Esophagus muscularis mucosa (tissue), 4 donors: ENCODE measurements around the gene GRIFIN. TPM values are rescaled to one million over a fixed set of nuclear protein-coding genes. Genes with fewer than 3 reads are reported as not detected.

Experiments used
- DNase-seq: peaks from one replicate; pipeline ENCODE4 v3.0.0-alpha.2; 2017; ENCODE audit errors: extremely low spot score
- H3K27ac ChIP-seq, 4 donors: fragments of 200-600 bp; sonication (generic); replicated peaks in 1 of 4; 1 replicate in 3 of 4; 2 replicates in 1 of 4; pipeline ENCODE4 v1.5.1; 2016 to 2019; ENCODE audit warnings: mild to moderate bottlenecking in 1 of 4
- H3K27me3 ChIP-seq, 4 donors: fragments of 200-600 bp; sonication (generic); one replicate each; pipeline versions ENCODE4 v1.5.1 to v1.6.0; 2016 to 2019
- H3K36me3 ChIP-seq, 4 donors: fragments of 200-600 bp; sonication (generic); one replicate each; pipeline ENCODE4 v1.5.1; 2016 to 2019
- H3K4me1 ChIP-seq, 4 donors: fragments of 200-600 bp; sonication (generic); one replicate each; pipeline ENCODE4 v1.5.1; 2016 to 2019
- H3K4me3 ChIP-seq, 4 donors: fragments of 200-600 bp; sonication (generic); 1 replicate in 2 of 4; 2 replicates in 2 of 4; pipeline ENCODE4 v1.5.1; 2016 to 2019; ENCODE audit warnings: mild to moderate bottlenecking in 4 of 4, moderate library complexity in 1 of 4
- H3K9me3 ChIP-seq, 4 donors: fragments of 200-600 bp; sonication (generic); 1 replicate in 3 of 4; 2 replicates in 1 of 4; pipeline ENCODE4 v1.5.1; 2016 to 2019
- CTCF ChIP-seq, 3 experiments: fragments of 200-600 bp in 2 of 3; fragments of 450-650 bp in 1 of 3; sonication (generic) in 2 of 3; IDR thresholded peaks; one replicate each; pipeline ENCODE4 v1.5.1; 2017 to 2019; ENCODE audit warnings: antibody characterized with exemption in 3 of 3, mild to moderate bottlenecking in 2 of 3, moderate library complexity in 1 of 3
- EP300 ChIP-seq: sonication (generic); formaldehyde crosslinking; IDR thresholded peaks from one replicate; pipeline ENCODE4 v1.6.1; 2017; ENCODE audit warnings: antibody characterized with exemption
- POLR2A ChIP-seq: fragments of 450-650 bp; IDR thresholded peaks from one replicate; pipeline ENCODE4 v1.6.1; 2017; ENCODE audit warnings: antibody characterized with exemption, moderate library complexity, mild to moderate bottlenecking, low read depth
- POLR2AphosphoS5 ChIP-seq, 2 donors: sonication (generic); formaldehyde crosslinking; IDR thresholded peaks; one replicate each; pipeline ENCODE4 v1.6.1; 2017; ENCODE audit warnings: antibody characterized with exemption in 2 of 2
- WGBS: methylation state at CpG from one replicate; pipeline ENCODE4 v1.1.5; 2018; 5-methylcytosine and 5-hydroxymethylcytosine counted together
- intact Hi-C: fragments of 100-400 bp; cut with DNase I; formaldehyde crosslinking; loops from one replicate; pipeline ENCODE4 v1.15.1; 2023
- total RNA-seq, 4 donors: library from RNA; depleted of rRNA; stranded (reverse); fragments of >200 nt; gene quantifications; one replicate each; pipeline versions ENCODE4 v1.1.0 to v1.2.1, GENCODE V29; 2016

Gene GRIFIN
- total RNA-seq, 4 donors from 2014 or later: not detected

- no CpG with 5 or more reads among the region's 11 CpGs for WGBS
- Histone ChIP-seq H3K9me3 (peaks cover 0 to 10% (median 7%) of the 10 kb centered on the region in 4 donors), H3K36me3 (no peaks in the 10 kb centered on the region), H3K27ac (no peak overlapping the region), H3K27me3 (peaks cover 0 to 87% (median 18%) of the 10 kb centered on the region in 4 donors), H3K4me3 (peak overlapping the region in 1 of 4 donors; percentile 15), H3K4me1 (peaks cover 22 to 32% (median 26%) of the 10 kb centered on the region in 4 donors)
- TF ChIP-seq POLR2A: no peak
- no peak for TF ChIP-seq EP300
- no peak for TF ChIP-seq POLR2AphosphoS5 (IDR thresholded peaks at IDR 0.05)
- no peak for TF ChIP-seq CTCF (IDR thresholded peaks at IDR 0.05)
- intact Hi-C loops: no loop called here
- no peak for DNase-seq
These were observed 2.2 kb upstream of the GRIFIN start for GRCh38 chr7:2478399-2478785.

GRCh38 chr7:2477447-2478398, 1.5 kb upstream of the GRIFIN start:
- H3K27ac ChIP-seq: no peak overlapping the region
- 80% methylated on average over 1 of the region's 34 CpGs for WGBS
- H3K4me3 ChIP-seq: peak overlapping the region in 1 of 4 donors; percentile 6
- no peak for DNase-seq
- H3K4me1 ChIP-seq: peaks cover 22 to 32% (median 26%) of the 10 kb centered on the region in 4 donors
- H3K27me3 ChIP-seq: peaks cover 0 to 80% (median 18%) of the 10 kb centered on the region in 4 donors
- intact Hi-C loops: no loop called here
- H3K9me3 ChIP-seq: peaks cover 0 to 3% (median under 1%) of the 10 kb centered on the region in 4 donors
- TF ChIP-seq CTCF (IDR thresholded peaks at IDR 0.05) (peak; percentile 52 to 62 (median 52)), POLR2A (no peak)
- H3K36me3 ChIP-seq: no peaks in the 10 kb centered on the region

GRCh38 chr7:2476776-2477446, 713 bp upstream of the GRIFIN start:
- intact Hi-C loops: no loop called here
- TF ChIP-seq EP300: no peak
- TF ChIP-seq CTCF (IDR thresholded peaks at IDR 0.05): no peak
- no peak for TF ChIP-seq POLR2A
- no peak for DNase-seq
- Histone ChIP-seq H3K4me3 (no peak overlapping the region), H3K27ac (no peak overlapping the region), H3K4me1 (peaks cover 22 to 32% (median 26%) of the 10 kb centered on the region in 4 donors), H3K36me3 (no peaks in the 10 kb centered on the region), H3K27me3 (peaks cover 0 to 74% (median 18%) of the 10 kb centered on the region in 4 donors), H3K9me3 (no peaks in the 10 kb centered on the region)
- WGBS: 60% methylated on average over 12 of the region's 25 CpGs

GRCh38 chr7:2475678-2476015, 551 bp downstream of the GRIFIN start:
- DNase-seq: no peak
- intact Hi-C loops: no loop called here
- Histone ChIP-seq H3K27ac (no peak overlapping the region), H3K9me3 (no peaks in the 10 kb centered on the region), H3K36me3 (no peaks in the 10 kb centered on the region), H3K27me3 (peaks cover 0 to 74% (median 18%) of the 10 kb centered on the region in 4 donors), H3K4me3 (no peak overlapping the region), H3K4me1 (peaks cover 30 to 40% (median 37%) of the 10 kb centered on the region in 4 donors)
- WGBS: 85% methylated on average over 10 of the region's 18 CpGs
- TF ChIP-seq EP300 (no peak), POLR2AphosphoS5 (IDR thresholded peaks at IDR 0.05) (no peak), POLR2A (no peak), CTCF (IDR thresholded peaks at IDR 0.05) (no peak)
